H1 (cell line): ENCODE data around the gene JPH3. TPM values are rescaled to one million over a fixed set of nuclear protein-coding genes. Genes with fewer than 3 reads are reported as not detected.

Source experiments
- CTCF ChIA-PET: fragments of 300-600 bp; sonication (Branson Sonifier 250); formaldehyde crosslinking; loops from one replicate; lab custom pipeline; 2021; ENCODE audit not compliant: partially characterized antibody; lab: Charles Lee
- POLR2A ChIA-PET: fragments of 300-600 bp; sonication (Branson Sonifier 250); formaldehyde crosslinking; loops from one replicate; lab custom pipeline; 2021; ENCODE audit warnings: inconsistent platforms; ENCODE audit not compliant: partially characterized antibody; lab: Charles Lee
- DNase-seq, 2 experiments: peaks; one replicate each; pipeline versions ENCODE4 v3.0.0 to v3.0.0-alpha.2; 2010 to 2022; ENCODE audit warnings: low spot score in 2 of 2, low read depth in 1 of 2, mixed read lengths in 1 of 2
- FAIRE-seq: peaks from 2 replicates; lab custom pipeline; 2011; peaks lifted over from hg19 to GRCh38; lab: Jason Lieb, UNC
- H2AFZ ChIP-seq: 2 replicates; pipeline ENCODE4 v1.8.1; 2012; ENCODE audit warnings: low read length, inconsistent platforms
- H2AK5ac ChIP-seq: 2 replicates; pipeline ENCODE4 v1.6.1; 2013; ENCODE audit warnings: low read depth, low read length
- H2BK120ac ChIP-seq: replicated peaks from 2 replicates; pipeline ENCODE3; 2013; ENCODE audit warnings: low read depth, low read length, inconsistent platforms
- H2BK12ac ChIP-seq: 2 replicates; pipeline ENCODE4 v1.6.1; 2013; ENCODE audit warnings: low read depth, low read length
- H2BK15ac ChIP-seq: 2 replicates; pipeline ENCODE4 v1.6.1; 2013; ENCODE audit warnings: low read length
- H2BK20ac ChIP-seq: 2 replicates; pipeline ENCODE4 v1.6.1; 2013; ENCODE audit warnings: low read length
- H2BK5ac ChIP-seq: 2 replicates; pipeline ENCODE4 v1.6.1; 2013; ENCODE audit warnings: low read depth, low read length
- H3K14ac ChIP-seq: 2 replicates; pipeline ENCODE4 v1.6.1; 2013; ENCODE audit warnings: inconsistent platforms; ENCODE audit not compliant: insufficient read length
- H3K18ac ChIP-seq: 2 replicates; pipeline ENCODE4 v1.6.1; 2013; ENCODE audit warnings: low read length; ENCODE audit errors: extremely low read depth
- H3K23ac ChIP-seq: 2 replicates; pipeline ENCODE4 v1.6.1; 2013; ENCODE audit warnings: inconsistent platforms; ENCODE audit not compliant: insufficient read length
- H3K23me2 ChIP-seq: 2 replicates; pipeline ENCODE4 v1.6.1; 2013; ENCODE audit warnings: low read depth, low read length
- H3K27ac ChIP-seq: 2 replicates; pipeline ENCODE4 v1.6.1; 2011; ENCODE audit warnings: low read depth, low read length, inconsistent platforms
- H3K27me3 ChIP-seq, 4 experiments: replicated peaks in 1 of 4; 1 replicate in 1 of 4; 2 replicates in 3 of 4; pipeline versions ENCODE4 v1.6.1 to v1.8.1; 2011 to 2013; ENCODE audit warnings: low read length in 3 of 4, mild to moderate bottlenecking in 3 of 4, inconsistent platforms in 2 of 4, mixed read lengths in 2 of 4, moderate library complexity in 1 of 4; ENCODE audit not compliant: control insufficient read depth in 3 of 4, insufficient read depth in 3 of 4; ENCODE audit errors: extremely low read depth in 1 of 4
- H3K36me3 ChIP-seq, 4 experiments: 2 replicates each; pipeline versions ENCODE4 v1.6.1 to v1.8.1; 2011 to 2013; ENCODE audit warnings: mild to moderate bottlenecking in 4 of 4, low read length in 3 of 4, moderate library complexity in 2 of 4, control low read depth in 1 of 4, inconsistent platforms in 1 of 4; ENCODE audit not compliant: insufficient read depth in 4 of 4, control insufficient read depth in 2 of 4
- H3K4ac ChIP-seq: replicated peaks from 2 replicates; pipeline ENCODE3; 2013; ENCODE audit warnings: low read length, low read depth, mixed read lengths, inconsistent platforms; ENCODE audit not compliant: insufficient read length
- H3K4me1 ChIP-seq, 4 experiments: replicated peaks in 1 of 4; 1 replicate in 1 of 4; 2 replicates in 3 of 4; pipeline versions ENCODE4 v1.6.1 to v1.8.1; 2011 to 2013; ENCODE audit warnings: low read length in 3 of 4, inconsistent platforms in 2 of 4, mixed read lengths in 1 of 4; ENCODE audit not compliant: insufficient read depth in 4 of 4, control insufficient read depth in 3 of 4
- H3K4me2 ChIP-seq, 2 experiments: 2 replicates each; pipeline versions ENCODE4 v1.6.1 to v1.8.1; 2011 to 2013; ENCODE audit warnings: low read depth in 2 of 2, low read length in 2 of 2, control low read depth in 1 of 2, inconsistent platforms in 1 of 2, mild to moderate bottlenecking in 1 of 2; ENCODE audit not compliant: insufficient read depth in 1 of 2
- H3K4me3 ChIP-seq, 4 experiments: fragments of 200-600, 300-600 bp in 1 of 4; sonication (generic), shearing (Covaris generic), sonication (Bioruptor Twin) in 1 of 4; 2 replicates each; pipeline versions ENCODE4 v1.5.1 to v1.8.1; 2011 to 2016; ENCODE audit warnings: low read length in 4 of 4, low read depth in 3 of 4, control low read depth in 2 of 4, inconsistent platforms in 2 of 4, mild to moderate bottlenecking in 2 of 4, mixed read lengths in 1 of 4, moderate library complexity in 1 of 4; ENCODE audit not compliant: insufficient read depth in 2 of 4; ENCODE audit errors: extremely low read depth in 1 of 4
- H3K56ac ChIP-seq: replicated peaks from 2 replicates; pipeline ENCODE3; 2013; ENCODE audit warnings: low read depth, mild to moderate bottlenecking, mixed read lengths, low read length, inconsistent platforms; ENCODE audit not compliant: insufficient read length
- H3K79me1 ChIP-seq: 2 replicates; pipeline ENCODE4 v1.6.1; 2013; ENCODE audit warnings: low read depth, low read length, control low read depth
- H3K79me2 ChIP-seq, 2 experiments: 2 replicates each; pipeline versions ENCODE4 v1.6.1 to v1.8.1; 2012 to 2013; ENCODE audit warnings: low read length in 2 of 2, mild to moderate bottlenecking in 2 of 2, inconsistent platforms in 1 of 2; ENCODE audit not compliant: insufficient read depth in 2 of 2, control insufficient read depth in 1 of 2
- H3K9ac ChIP-seq, 4 experiments: replicated peaks in 1 of 4; 1 replicate in 1 of 4; 2 replicates in 3 of 4; pipeline versions ENCODE4 v1.6.1 to v1.8.1; 2011 to 2013; ENCODE audit warnings: low read depth in 3 of 4, low read length in 3 of 4, control low read depth in 2 of 4, mild to moderate bottlenecking in 2 of 4, moderate library complexity in 2 of 4, inconsistent platforms in 1 of 4; ENCODE audit errors: extremely low read depth in 1 of 4
- H3K9me3 ChIP-seq, 2 experiments: 2 replicates each; pipeline versions ENCODE4 v1.6.1 to v1.8.1; 2012 to 2013; ENCODE audit warnings: mild to moderate bottlenecking in 2 of 2, moderate library complexity in 2 of 2, control low read depth in 1 of 2, inconsistent platforms in 1 of 2, low read depth in 1 of 2, low read length in 1 of 2, mixed read lengths in 1 of 2; ENCODE audit not compliant: insufficient read depth in 2 of 2
- H4K20me1 ChIP-seq, 2 experiments: replicated peaks in 1 of 2; 2 replicates each; pipeline versions ENCODE3 to v1.8.1; 2011 to 2013; ENCODE audit warnings: inconsistent platforms in 2 of 2, low read length in 2 of 2, mild to moderate bottlenecking in 1 of 2; ENCODE audit not compliant: insufficient read depth in 2 of 2, control insufficient read depth in 1 of 2
- H4K5ac ChIP-seq: 2 replicates; pipeline ENCODE4 v1.6.1; 2013; ENCODE audit warnings: low read length, low read depth, mixed read lengths, inconsistent platforms; ENCODE audit not compliant: insufficient read length
- H4K8ac ChIP-seq: 2 replicates; pipeline ENCODE4 v1.8.0; 2013; ENCODE audit warnings: mild to moderate bottlenecking, moderate library complexity, low read length, inconsistent platforms; ENCODE audit not compliant: insufficient read depth; ENCODE audit errors: extremely low read depth
- H4K91ac ChIP-seq: replicated peaks from 2 replicates; pipeline ENCODE3; 2013; ENCODE audit warnings: low read length, mixed read lengths, inconsistent platforms; ENCODE audit not compliant: insufficient read length
- ASH2L ChIP-seq: fragments of 200-600, 300-600 bp; sonication (generic); IDR thresholded peaks from one replicate; pipeline ENCODE4 v1.7.1; 2017; ENCODE audit warnings: low read length
- ATF3 ChIP-seq: IDR thresholded peaks from 2 replicates; pipeline ENCODE4 v1.6.1; 2011; ENCODE audit warnings: low read depth, mild to moderate bottlenecking, low read length; ENCODE audit not compliant: insufficient read depth
- CREB1 ChIP-seq: IDR thresholded peaks from 2 replicates; pipeline ENCODE4 v1.6.1; 2012; ENCODE audit warnings: inconsistent platforms
- FOSL1 ChIP-seq: IDR thresholded peaks from 2 replicates; pipeline ENCODE4 v1.6.1; 2011; ENCODE audit warnings: mild to moderate bottlenecking, low read depth, low read length, moderate library complexity; ENCODE audit not compliant: insufficient read depth
- GABPA ChIP-seq: IDR thresholded peaks from 2 replicates; pipeline ENCODE4 v1.6.1; 2011; ENCODE audit warnings: mild to moderate bottlenecking, low read length, moderate library complexity, borderline replicate concordance; ENCODE audit not compliant: insufficient read depth
- HDAC2 ChIP-seq, 2 experiments: fragments of 300-600 bp in 1 of 2; sonication (generic) in 1 of 2; IDR thresholded peaks; 2 replicates each; pipeline ENCODE4 v1.6.1; 2011 to 2012; ENCODE audit warnings: low read depth in 2 of 2, low read length in 2 of 2, mild to moderate bottlenecking in 2 of 2, moderate library complexity in 2 of 2, borderline replicate concordance in 1 of 2, inconsistent platforms in 1 of 2
- MAFK ChIP-seq: IDR thresholded peaks from 2 replicates; pipeline ENCODE4 v1.6.1; 2012; ENCODE audit warnings: low read depth, mild to moderate bottlenecking, improper control_type of control experiment, low read length
- POU5F1 ChIP-seq: IDR thresholded peaks from 2 replicates; pipeline ENCODE4 v1.6.1; 2011; ENCODE audit warnings: low read depth, mild to moderate bottlenecking, low read length, moderate library complexity
- RXRA ChIP-seq: IDR thresholded peaks from 2 replicates; pipeline ENCODE4 v1.6.1; 2011; ENCODE audit warnings: low read depth, mild to moderate bottlenecking, low read length, moderate library complexity; ENCODE audit not compliant: insufficient read depth
- SAP30 ChIP-seq: fragments of 300-600 bp; sonication (generic); IDR thresholded peaks from 2 replicates; pipeline ENCODE4 v1.7.1; 2012; ENCODE audit warnings: low read length, moderate library complexity, mild to moderate bottlenecking, inconsistent platforms; ENCODE audit not compliant: insufficient read depth, insufficient replicate concordance
- SUZ12 ChIP-seq: fragments of 200-600 bp; sonication (generic); IDR thresholded peaks from 2 replicates; pipeline ENCODE4 v1.6.1; 2012; ENCODE audit warnings: mild to moderate bottlenecking, inconsistent platforms, low read length, moderate library complexity, mixed read lengths
- TAF7 ChIP-seq: optimal IDR thresholded peaks from 2 replicates; pipeline ENCODE3; 2011; ENCODE audit warnings: low read depth, mild to moderate bottlenecking, inconsistent platforms, low read length, moderate library complexity, borderline replicate concordance
- WGBS, 2 experiments: shearing (Covaris generic) in 1 of 2; methylation state at CpG; one replicate each; pipeline versions ENCODE4 v1.1.6 to v1.1.7; 2013 to 2015; ENCODE audit warnings: low lambda C conversion rate in 2 of 2, mixed read lengths in 2 of 2, inconsistent platforms in 1 of 2, low coverage in 1 of 2, missing lambda C conversion rate in 1 of 2; ENCODE audit not compliant: insufficient replicate concordance in 2 of 2, insufficient coverage in 1 of 2, insufficient read length in 1 of 2; ENCODE audit errors: extremely low coverage in 1 of 2, missing lambda C conversion rate in 1 of 2; 5-methylcytosine and 5-hydroxymethylcytosine counted together
- polyA plus RNA-seq, 7 experiments: library from polyadenylated mRNA; depleted of rRNA in 3 of 7; stranded (reverse) in 5 of 7; unstranded in 2 of 7; fragments of >200 nt in 5 of 7; fragments of 200-250 nt in 2 of 7; gene quantifications; 1 replicate in 5 of 7; 2 replicates in 1 of 7; 4 replicates in 1 of 7; pipeline versions ENCODE4 v1.2.1 to v1.2.3, GENCODE V29; 2011 to 2013; ENCODE audit warnings: missing spikeins in 2 of 7, mixed read lengths in 2 of 7
- total RNA-seq: library from RNA; stranded (reverse); fragmentation: NEBNext Ultra II Directional; extraction: Animal tissue kit (Norgen Biotek cat#: 25700); gene quantifications from 2 replicates; pipeline ENCODE4 v1.2.1, GENCODE V29; 2021

Gene JPH3
- total and polyA plus RNA-seq, 2 of the 8 experiments (the other 6 are each of a cell fraction or from before 2014, with no cell fraction given): 10.3 to 28.3 TPM

DNA sequence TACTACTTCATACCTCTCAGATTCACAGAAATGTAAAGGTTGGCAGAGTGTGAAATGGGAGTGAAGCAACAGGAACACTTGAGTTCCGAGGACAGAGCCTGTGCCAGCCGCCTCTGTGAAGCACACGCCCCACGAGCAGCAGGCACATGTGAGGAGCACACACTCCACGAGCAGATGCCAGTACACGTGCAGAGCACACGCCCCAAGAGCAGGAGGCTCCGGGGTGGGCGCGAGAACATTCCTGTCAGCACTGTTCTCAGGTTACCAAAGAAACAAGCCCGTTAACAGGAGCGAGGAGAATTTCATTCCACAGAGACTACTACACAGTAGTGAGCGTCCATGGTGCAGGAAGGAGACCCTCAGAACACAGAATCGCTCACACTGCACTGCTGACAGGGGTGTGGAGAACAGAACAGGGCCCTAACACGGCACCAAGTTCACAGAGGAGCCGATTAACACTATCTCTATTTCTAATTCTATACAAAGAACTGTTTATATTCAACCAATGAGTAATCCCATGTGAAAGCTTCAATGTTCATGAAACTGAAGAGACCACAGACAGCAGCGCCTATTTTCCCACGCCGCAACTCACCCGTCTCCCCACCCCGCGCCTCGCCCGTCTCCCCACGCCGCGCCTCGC, 123.4 kb downstream of the JPH3 start:
- no peaks in the 10 kb centered on the region for H3K23me2 ChIP-seq
- H4K8ac ChIP-seq: no peak overlapping the region
- no peak overlapping the region for H2BK20ac ChIP-seq
- POLR2A ChIA-PET: interaction anchor here (7.4 kb wide), 1 partner anchor 8 kb away, joined by 39 read pairs; no protein-coding TSS in a partner anchor
- H3K79me2 ChIP-seq: peaks cover 0 to 17% of the 10 kb centered on the region in 2 experiments; a peak in 1 of 4 replicates
- H3K4me3 ChIP-seq: no peak overlapping the region
- H3K9me3 ChIP-seq: no peaks in the 10 kb centered on the region
- no peaks in the 10 kb centered on the region for H3K27me3 ChIP-seq
- no peak overlapping the region for H3K14ac ChIP-seq
- no peak overlapping the region for H3K23ac ChIP-seq
- no peak overlapping the region for H3K18ac ChIP-seq
- no peak overlapping the region for H3K27ac ChIP-seq
- H2BK5ac ChIP-seq: no peak overlapping the region
- H3K36me3 ChIP-seq: peaks cover 8 to 32% (median 23%) of the 10 kb centered on the region in 4 experiments; a peak in 6 of 8 replicates
- no peak overlapping the region for H3K4ac ChIP-seq
- H3K4me2 ChIP-seq: no peak overlapping the region
- no peak overlapping the region for H2AFZ ChIP-seq
- no peak overlapping the region for H2BK15ac ChIP-seq
- H4K5ac ChIP-seq: no peak overlapping the region
- peaks cover 7% of the 10 kb centered on the region for H3K79me1 ChIP-seq
- H2BK12ac ChIP-seq: no peak overlapping the region
- no peak overlapping the region for H3K9ac ChIP-seq
- FAIRE-seq: no peak
- no peak overlapping the region for H2BK120ac ChIP-seq
- DNase-seq: no peak
- peaks cover 3 to 16% of the 10 kb centered on the region in 2 experiments for H4K20me1 ChIP-seq
- WGBS, 2 experiments: 88% methylated on average over 16 of the region's 28 CpGs; no CpG with 5 or more reads in 1 of the 2 experiments
- no peak overlapping the region for H3K56ac ChIP-seq
- CTCF ChIA-PET: no interaction called here
- no peaks in the 10 kb centered on the region for H3K4me1 ChIP-seq
- H4K91ac ChIP-seq: no peak overlapping the region
- H2AK5ac ChIP-seq: no peak overlapping the region
- TF ChIP-seq RXRA (no peak), POU5F1 (no peak), FOSL1 (no peak), CREB1 (no peak), MAFK (no peak), HDAC2 (IDR thresholded peaks at IDR 0.05; ENCODE audit: borderline replicate concordance in 1 of 2, low read depth in 2 of 2, low read length in 2 of 2) (no peak), SAP30 (no peak), TAF7 (no peak), SUZ12 (no peak), ASH2L (no peak), ATF3 (no peak), GABPA (no peak)
